ENCODE results near the gene KLHL13.

KLHL13 gene

DNA sequence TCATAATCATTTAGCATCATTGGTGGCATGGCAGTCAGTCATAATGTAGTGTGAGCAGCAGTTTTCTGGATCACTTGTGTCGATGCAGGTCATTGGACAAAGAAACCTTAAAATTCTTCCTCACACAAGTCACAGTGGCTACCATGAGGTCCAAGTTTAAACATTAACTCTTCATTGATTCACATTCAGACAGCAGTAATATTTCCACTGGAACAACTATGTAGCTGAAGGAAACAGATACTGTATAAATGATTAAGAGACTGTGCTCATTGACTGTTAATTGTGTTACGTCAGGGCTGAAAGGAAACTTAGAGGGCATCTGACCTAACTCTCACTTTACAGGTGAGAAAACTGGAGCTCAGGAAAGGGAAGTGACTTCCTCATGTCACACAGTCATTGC lies 261.8 kb downstream of the KLHL13 start:
- no peak for DNase-seq (ENCODE audit: low read depth)

DNA sequence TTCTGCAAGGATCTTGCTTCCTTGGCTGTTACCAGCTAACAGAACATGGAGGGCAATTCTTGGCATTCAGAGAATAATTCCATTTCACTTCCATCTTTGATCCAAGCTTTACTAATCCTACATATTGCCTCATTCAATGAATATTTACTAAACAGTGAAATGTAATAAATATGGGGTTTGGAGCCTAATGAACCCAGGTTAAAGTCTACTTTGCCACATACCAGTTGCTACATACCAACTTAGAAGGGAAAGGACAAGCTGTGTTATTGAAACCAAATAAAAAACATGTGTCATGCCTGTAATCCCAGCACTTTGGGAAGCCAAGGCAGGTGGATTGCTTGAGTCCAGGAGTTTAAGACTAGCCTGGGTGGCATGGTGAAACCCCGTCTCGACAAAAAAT lies 265.6 kb downstream of the KLHL13 start:
- no peak for DNase-seq (ENCODE audit: low read depth)
